Aorta (tissue), 5 donors: ENCODE results near the gene IL1RAPL1. TPM values are rescaled to one million over a fixed set of nuclear protein-coding genes. Genes with fewer than 3 reads are reported as not detected.

ENCODE experiments used
- ATAC-seq: fragments of 200-7000 bp; cut with Tn5 transposase; one replicate; pipeline ENCODE4 v1.9.1; 2022; ENCODE audit warnings: moderate library complexity; ENCODE audit not compliant: low FRiP score
- DNase-seq, 2 donors: peaks; one replicate each; pipeline ENCODE4 v3.0.0-alpha.2; 2020
- H3K27ac ChIP-seq, 2 donors: one replicate each; pipeline ENCODE4 v1.5.1; 2013; ENCODE audit warnings: low read length in 2 of 2, mild to moderate bottlenecking in 2 of 2, moderate library complexity in 2 of 2, control low read depth in 1 of 2, inconsistent platforms in 1 of 2, low read depth in 1 of 2
- H3K27me3 ChIP-seq, 2 donors: one replicate each; pipeline ENCODE4 v1.6.1; 2013; ENCODE audit warnings: control low read depth in 1 of 2, low read length in 1 of 2, mild to moderate bottlenecking in 1 of 2, moderate library complexity in 1 of 2; ENCODE audit not compliant: insufficient read depth in 2 of 2, control insufficient read depth in 1 of 2
- H3K36me3 ChIP-seq, 2 donors: one replicate each; pipeline ENCODE4 v1.6.1; 2013; ENCODE audit warnings: control low read depth in 1 of 2, low read length in 1 of 2, mild to moderate bottlenecking in 1 of 2; ENCODE audit not compliant: insufficient read depth in 2 of 2, control insufficient read depth in 1 of 2
- H3K4me1 ChIP-seq, 2 donors: one replicate each; pipeline ENCODE4 v1.6.1; 2013; ENCODE audit warnings: low read length in 2 of 2, control low read depth in 1 of 2, mild to moderate bottlenecking in 1 of 2, moderate library complexity in 1 of 2; ENCODE audit not compliant: insufficient read depth in 2 of 2, control insufficient read depth in 1 of 2
- H3K4me3 ChIP-seq, 2 donors: one replicate each; pipeline ENCODE4 v1.5.1; 2013; ENCODE audit warnings: low read length in 2 of 2, control low read depth in 1 of 2, mild to moderate bottlenecking in 1 of 2
- H3K9me3 ChIP-seq: one replicate; pipeline ENCODE4 v1.6.1; 2013; ENCODE audit warnings: mild to moderate bottlenecking, low read length; ENCODE audit not compliant: control insufficient read depth
- WGBS, 2 donors: extraction: QIAGEN DNeasy Blood & Tissue Kit; methylation state at CpG; one replicate each; pipeline ENCODE4 v1.1.7; 2013; 5-methylcytosine and 5-hydroxymethylcytosine counted together
- intact Hi-C, 2 donors: fragments of 100-400 bp; cut with DNase I; formaldehyde crosslinking; loops; one replicate each; pipeline versions ENCODE4 v1.14.2 to v1.15.0; 2022
- polyA plus RNA-seq, 2 donors: library from polyadenylated mRNA; stranded (reverse); fragments of 200-250 nt; gene quantifications; one replicate each; pipeline ENCODE4 v1.2.3, GENCODE V29; 2013
- total RNA-seq, 2 donors: library from RNA; stranded (reverse); fragmentation: NEBNext Ultra II Directional; extraction: Animal tissue kit (Norgen Biotek cat#: 25700); gene quantifications; one replicate each; pipeline ENCODE4 v1.2.1, GENCODE V29; 2021
- donor health status: healthy with polysubstance abuse.
- donor health status: Bipolar disorder and iron deficiency.
- donor health status: DM: no; HTN: no; CAD: no.
- donor health status: DM: no; HTN: no; CAD: no.
- donor health status: DM: yes; HTN: yes; CAD: no.

The IL1RAPL1 gene
- total and polyA plus RNA-seq, 4 donors, result 0.24 to 0.26 TPM; not detected in 2

DNA sequence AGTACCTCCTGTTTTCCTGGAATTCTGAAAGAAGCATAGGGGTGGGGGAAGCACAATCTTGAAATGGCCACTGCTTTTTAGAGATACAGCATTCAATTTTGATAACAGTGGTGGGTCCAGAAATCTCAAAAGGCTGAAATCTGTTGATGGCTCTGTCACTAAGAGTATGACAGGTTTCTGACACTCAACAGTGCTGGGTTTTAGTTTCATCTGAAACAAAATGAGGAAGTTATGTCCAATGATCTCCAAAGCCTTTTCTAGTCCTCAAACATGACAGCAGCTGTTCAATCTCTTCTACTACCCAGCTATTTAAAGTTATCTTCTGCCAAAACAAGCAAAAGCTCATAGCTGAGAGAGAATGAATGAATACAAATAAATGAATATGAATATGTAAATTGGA is 110.5 kb downstream of the IL1RAPL1 start:
- Histone ChIP-seq H3K4me3 (no peak overlapping the region), H3K27ac (no peak overlapping the region), H3K27me3 (no peaks in the 10 kb centered on the region), H3K36me3 (no peaks in the 10 kb centered on the region), H3K9me3 (no peaks in the 10 kb centered on the region), H3K4me1 (no peaks in the 10 kb centered on the region)
- DNase-seq (no peak), ATAC-seq (no peak)
- intact Hi-C loops, result no loop called here

DNA sequence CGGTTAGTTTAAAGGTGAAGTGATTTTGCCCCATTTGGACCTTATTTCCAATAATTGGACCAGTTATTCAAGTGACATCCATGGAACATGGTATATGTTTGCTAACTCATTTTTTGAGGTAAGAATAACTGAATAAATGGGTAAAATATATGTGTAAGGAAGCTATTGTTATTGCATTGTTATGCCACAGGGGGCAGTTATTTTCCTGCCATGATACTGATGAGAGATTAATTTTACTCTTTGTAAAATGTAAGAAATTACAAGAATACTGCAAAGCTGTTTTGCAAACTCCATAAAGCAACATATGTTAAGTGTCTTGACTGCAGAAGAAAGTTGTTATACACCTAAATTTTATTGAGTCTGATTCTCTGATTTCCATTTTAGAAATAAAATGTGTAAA is 114.0 kb downstream of the IL1RAPL1 start:
- H3K36me3 ChIP-seq, result no peaks in the 10 kb centered on the region
- H3K4me3 ChIP-seq, result no peak overlapping the region
- no peak for DNase-seq
- H3K27me3 ChIP-seq, result no peaks in the 10 kb centered on the region
- H3K9me3 ChIP-seq, result no peaks in the 10 kb centered on the region
- H3K4me1 ChIP-seq, result no peaks in the 10 kb centered on the region
- 94% methylated on average over 1 of the region's 1 CpG for WGBS, 2 donors
- no peak for ATAC-seq
- no peak overlapping the region for H3K27ac ChIP-seq
- intact Hi-C loops, result no loop called here

DNA sequence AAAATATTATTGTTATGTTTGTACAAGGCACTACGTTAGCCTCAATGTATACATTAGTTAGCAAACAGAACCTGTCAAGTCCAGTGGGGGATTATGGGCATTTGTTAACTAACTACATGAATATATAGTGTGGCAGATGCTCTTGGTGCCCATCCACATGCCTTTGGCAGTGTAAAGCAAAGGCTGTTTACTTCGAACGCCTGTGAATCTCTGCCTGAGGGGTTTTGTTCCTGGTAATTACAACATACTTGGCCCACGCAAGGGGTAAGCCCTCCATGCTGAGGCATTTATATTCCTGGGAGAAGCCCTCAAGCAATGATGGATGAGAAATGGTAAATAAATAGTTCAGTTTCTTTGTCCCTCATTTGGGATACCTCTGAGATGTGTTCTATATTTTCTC is 119.7 kb downstream of the IL1RAPL1 start:
- H3K27ac ChIP-seq, result no peak overlapping the region
- no peak for DNase-seq
- H3K9me3 ChIP-seq, result no peaks in the 10 kb centered on the region
- ATAC-seq, result no peak
- intact Hi-C loops, result no loop called here
- no peak overlapping the region for H3K4me3 ChIP-seq
- no peaks in the 10 kb centered on the region for H3K4me1 ChIP-seq
- H3K27me3 ChIP-seq, result no peaks in the 10 kb centered on the region
- H3K36me3 ChIP-seq, result no peaks in the 10 kb centered on the region
- WGBS, 2 donors, result 66 to 68% methylated on average over 4 of the region's 4 CpGs

DNA sequence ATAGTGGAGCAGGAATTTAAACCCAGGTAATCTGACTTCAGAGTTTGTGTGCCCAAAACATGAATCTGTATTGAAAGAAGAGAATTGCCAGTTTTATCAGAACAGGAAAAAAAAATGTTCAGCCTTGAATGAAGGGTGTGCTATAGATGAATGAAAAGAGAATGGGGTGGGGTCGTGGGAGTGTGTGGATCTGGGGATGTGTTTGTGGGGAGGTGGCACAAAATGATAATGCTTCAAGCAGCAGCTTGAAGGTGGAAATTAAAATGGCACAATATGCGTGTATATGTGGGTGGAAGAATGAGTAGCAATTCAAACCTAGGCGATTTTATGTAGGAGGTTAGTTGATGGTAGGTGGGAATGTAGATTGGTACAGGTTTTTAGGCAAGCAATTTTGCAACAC is 122.2 kb downstream of the IL1RAPL1 start:
- 40 to 87% methylated on average over 3 of the region's 3 CpGs for WGBS, 2 donors
- DNase-seq (no peak), ATAC-seq (no peak)
- H3K27ac ChIP-seq, result no peak overlapping the region
- H3K27me3 ChIP-seq, result no peaks in the 10 kb centered on the region
- no peaks in the 10 kb centered on the region for H3K36me3 ChIP-seq
- no peaks in the 10 kb centered on the region for H3K9me3 ChIP-seq
- no peak overlapping the region for H3K4me3 ChIP-seq
- no peaks in the 10 kb centered on the region for H3K4me1 ChIP-seq
- intact Hi-C loops, result no loop called here

DNA sequence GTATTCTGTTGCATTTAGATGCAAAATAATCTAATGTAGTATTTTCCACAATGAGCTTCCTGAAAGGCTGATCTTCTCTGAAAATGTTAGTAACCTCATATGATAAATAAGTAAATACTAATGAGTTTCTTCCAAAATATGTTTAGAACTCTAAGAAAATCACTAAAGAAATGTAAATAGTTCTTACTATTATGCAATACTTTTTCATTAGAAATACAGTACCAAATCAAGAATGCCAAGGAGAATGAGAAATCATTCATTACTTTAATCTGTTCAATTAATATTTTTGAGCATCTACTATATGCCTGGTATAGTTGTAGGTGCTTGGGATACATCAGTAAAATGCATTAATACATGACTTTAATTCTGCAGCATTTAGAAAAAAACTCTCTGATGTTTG is 130.6 kb downstream of the IL1RAPL1 start:
- no peak for ATAC-seq

DNA sequence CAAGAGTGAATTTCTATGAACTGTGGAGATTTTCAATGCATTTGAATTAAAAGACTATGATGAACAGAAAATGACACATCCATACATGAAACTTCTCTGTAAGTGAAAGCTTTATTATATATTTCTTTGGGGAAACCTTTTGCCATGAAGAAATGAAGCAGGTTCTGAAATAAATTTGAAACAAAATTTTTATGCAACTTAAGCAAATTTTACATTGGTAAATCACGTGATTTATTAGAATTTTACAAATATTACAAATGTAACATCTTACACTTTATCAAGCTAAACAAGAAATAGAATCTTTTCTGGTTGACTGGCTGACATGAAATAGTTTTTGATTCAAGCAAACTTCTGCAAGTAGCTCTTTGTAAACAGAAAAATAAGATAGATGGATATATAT is 131.2 kb downstream of the IL1RAPL1 start:
- no peaks in the 10 kb centered on the region for H3K27me3 ChIP-seq
- no peak overlapping the region for H3K4me3 ChIP-seq
- H3K36me3 ChIP-seq, result no peaks in the 10 kb centered on the region
- ATAC-seq, result no peak
- intact Hi-C loops, result no loop called here
- 51 to 90% methylated on average over 1 of the region's 1 CpG for WGBS, 2 donors
- H3K4me1 ChIP-seq, result no peaks in the 10 kb centered on the region
- no peaks in the 10 kb centered on the region for H3K9me3 ChIP-seq
- H3K27ac ChIP-seq, result no peak overlapping the region
- DNase-seq, result no peak

More for the DNA sequence above, 130.6 kb downstream of the IL1RAPL1 start:
- no peaks in the 10 kb centered on the region for H3K4me1 ChIP-seq
- no peak for DNase-seq
- H3K27me3 ChIP-seq, result no peaks in the 10 kb centered on the region
- H3K27ac ChIP-seq, result no peak overlapping the region
- intact Hi-C loops, result no loop called here
- H3K9me3 ChIP-seq, result no peaks in the 10 kb centered on the region
- H3K4me3 ChIP-seq, result no peak overlapping the region
- H3K36me3 ChIP-seq, result no peaks in the 10 kb centered on the region

DNA sequence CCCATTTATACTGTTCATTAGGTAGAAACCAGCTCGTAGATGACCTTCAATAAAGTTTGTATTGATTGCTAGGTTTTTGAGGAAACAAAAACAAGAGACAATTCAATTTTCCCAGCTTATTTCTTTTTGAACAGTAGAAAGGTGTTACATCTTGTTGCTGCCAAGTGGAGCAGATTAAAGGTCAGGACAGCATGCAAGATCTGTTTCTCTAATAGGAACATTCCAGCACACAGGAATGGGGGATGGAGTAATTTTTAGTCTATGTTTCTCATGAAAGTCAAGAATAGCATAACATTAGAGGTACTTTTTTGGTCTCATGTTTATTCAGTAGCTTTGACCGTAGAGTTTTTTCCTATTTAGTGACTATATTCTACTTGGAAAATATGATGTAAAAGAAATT is 132.4 kb downstream of the IL1RAPL1 start:
- WGBS, 2 donors, result 54 to 58% methylated on average over 2 of the region's 2 CpGs
- intact Hi-C loops, result no loop called here
- Histone ChIP-seq H3K27me3 (no peaks in the 10 kb centered on the region), H3K27ac (no peak overlapping the region), H3K9me3 (no peaks in the 10 kb centered on the region), H3K4me3 (no peak overlapping the region), H3K36me3 (no peaks in the 10 kb centered on the region), H3K4me1 (no peaks in the 10 kb centered on the region)
- DNase-seq, result no peak
- no peak for ATAC-seq

DNA sequence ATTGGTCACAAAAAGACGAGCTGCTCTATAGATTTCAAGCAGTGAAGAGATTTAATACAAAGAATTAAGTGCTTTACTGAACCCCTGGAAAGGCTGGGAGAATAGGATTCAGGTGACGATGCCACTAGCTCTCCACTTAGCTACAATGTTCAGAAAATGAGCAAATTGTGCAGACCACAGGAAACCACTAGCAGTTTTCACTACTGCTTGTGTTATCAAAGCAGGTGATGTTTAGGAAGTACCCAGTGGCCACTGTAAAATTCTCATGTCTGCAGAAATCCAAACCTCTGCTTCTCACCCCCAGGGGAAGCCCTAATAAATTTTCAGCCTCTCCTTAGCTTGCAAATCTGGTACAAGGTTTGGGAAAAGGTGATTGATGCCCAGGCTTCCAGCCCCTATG is 165.1 kb downstream of the IL1RAPL1 start:
- ATAC-seq (no peak), DNase-seq (no peak)
- H3K27me3 ChIP-seq, result no peaks in the 10 kb centered on the region
- no peak overlapping the region for H3K27ac ChIP-seq
- WGBS, 2 donors, result 68 to 90% methylated on average over 2 of the region's 2 CpGs
- intact Hi-C loops, result no loop called here
- no peaks in the 10 kb centered on the region for H3K4me1 ChIP-seq
- H3K36me3 ChIP-seq, result no peaks in the 10 kb centered on the region
- no peaks in the 10 kb centered on the region for H3K9me3 ChIP-seq
- H3K4me3 ChIP-seq, result no peak overlapping the region

DNA sequence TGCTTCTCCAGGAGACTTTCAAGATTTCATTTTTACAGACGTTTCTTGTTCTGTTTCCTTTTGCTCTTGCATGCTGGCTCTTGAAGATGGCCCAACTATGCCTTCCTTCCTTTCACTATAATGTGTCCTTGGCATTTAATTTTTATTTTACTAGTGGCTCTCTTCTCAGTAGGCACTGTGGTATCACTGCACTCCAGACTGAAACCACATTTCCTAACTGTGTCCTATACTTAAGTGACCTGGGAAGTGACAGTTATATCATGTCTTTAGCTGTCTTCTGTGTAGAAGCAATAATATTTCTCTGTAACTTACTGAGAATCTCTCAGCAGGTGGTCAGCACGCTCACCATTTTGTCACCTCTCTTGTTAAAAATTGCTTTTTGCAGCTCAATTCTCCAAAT is 168.9 kb downstream of the IL1RAPL1 start:
- Histone ChIP-seq H3K9me3 (no peaks in the 10 kb centered on the region), H3K27me3 (no peaks in the 10 kb centered on the region), H3K4me1 (no peaks in the 10 kb centered on the region), H3K36me3 (no peaks in the 10 kb centered on the region), H3K27ac (no peak overlapping the region), H3K4me3 (no peak overlapping the region)
- WGBS, 2 donors, result 35 to 66% methylated on average over 2 of the region's 2 CpGs
- intact Hi-C loops, result no loop called here
- DNase-seq (no peak), ATAC-seq (no peak)

DNA sequence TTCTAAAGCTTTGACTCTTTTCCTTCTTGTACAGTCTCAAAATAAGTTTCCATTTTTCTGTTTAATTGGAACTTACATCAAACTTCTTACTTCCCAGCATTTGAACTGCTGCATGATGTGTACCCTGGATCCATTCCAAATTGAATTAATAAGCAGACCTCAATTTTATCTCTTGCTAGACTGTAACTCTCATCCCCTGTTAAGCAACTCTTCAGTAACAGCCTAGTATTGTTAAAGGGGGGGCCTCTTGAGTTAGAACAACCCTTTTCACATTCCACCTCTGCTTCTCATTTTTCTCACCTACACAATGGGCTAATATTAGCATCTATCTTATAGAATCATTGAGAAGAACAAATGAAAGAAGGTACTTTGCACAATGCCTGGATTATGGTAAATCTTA is 169.4 kb downstream of the IL1RAPL1 start:
- Histone ChIP-seq H3K4me1 (no peaks in the 10 kb centered on the region), H3K36me3 (no peaks in the 10 kb centered on the region), H3K4me3 (no peak overlapping the region), H3K27me3 (no peaks in the 10 kb centered on the region), H3K9me3 (no peaks in the 10 kb centered on the region), H3K27ac (no peak overlapping the region)
- intact Hi-C loops, result no loop called here
- ATAC-seq, result no peak
- DNase-seq, result no peak
